Astrocyte (in vitro differentiated cells and primary cell): ENCODE results near the gene HSPA1B. TPM values are rescaled to one million over a fixed set of nuclear protein-coding genes. Genes with fewer than 3 reads are reported as not detected.

Experiments used
- DNase-seq: peaks from one replicate; pipeline ENCODE4 v3.0.0-alpha.2; 2010; ENCODE audit warnings: low read depth
- FAIRE-seq: peaks from 2 replicates; lab custom pipeline; 2011; peaks lifted over from hg19 to GRCh38; lab: Jason Lieb, UNC
- H2AFZ ChIP-seq: 2 replicates; pipeline ENCODE4 v1.6.0; 2012; ENCODE audit warnings: low read depth, low read length, inconsistent platforms
- H3K27ac ChIP-seq: 2 replicates; pipeline ENCODE4 v1.5.1; 2011; ENCODE audit warnings: low read depth, low read length, inconsistent platforms
- H3K27me3 ChIP-seq: 2 replicates; pipeline ENCODE4 v1.6.0; 2011; ENCODE audit warnings: low read length, inconsistent platforms; ENCODE audit not compliant: insufficient read depth
- H3K36me3 ChIP-seq: 2 replicates; pipeline ENCODE4 v1.5.1; 2011; ENCODE audit warnings: low read length, inconsistent platforms; ENCODE audit not compliant: insufficient read depth
- H3K4me1 ChIP-seq: 2 replicates; pipeline ENCODE4 v1.5.1; 2011; ENCODE audit warnings: low read length, inconsistent platforms; ENCODE audit not compliant: insufficient read depth
- H3K4me2 ChIP-seq: 2 replicates; pipeline ENCODE4 v1.6.0; 2012; ENCODE audit warnings: low read length, inconsistent platforms
- H3K4me3 ChIP-seq: 2 replicates; pipeline ENCODE4 v1.5.1; 2011; ENCODE audit warnings: low read depth, mild to moderate bottlenecking, low read length, inconsistent platforms; ENCODE audit not compliant: insufficient read depth
- H3K79me2 ChIP-seq: 2 replicates; pipeline ENCODE4 v1.6.0; 2012; ENCODE audit warnings: mild to moderate bottlenecking, low read length, inconsistent platforms; ENCODE audit not compliant: insufficient read depth
- H3K9ac ChIP-seq: 2 replicates; pipeline ENCODE4 v1.6.0; 2012; ENCODE audit warnings: mild to moderate bottlenecking, low read length, inconsistent platforms
- H3K9me3 ChIP-seq: 2 replicates; pipeline ENCODE4 v1.5.1; 2012; ENCODE audit warnings: low read depth, mild to moderate bottlenecking, low read length, inconsistent platforms; ENCODE audit not compliant: insufficient read depth
- H4K20me1 ChIP-seq: 2 replicates; pipeline ENCODE4 v1.6.0; 2012; ENCODE audit warnings: low read length, inconsistent platforms; ENCODE audit not compliant: insufficient read depth
- H3K27ac Mint-ChIP-seq: one replicate; pipeline ENCODE4 v1.8.0; 2021; ENCODE audit warnings: mild to moderate bottlenecking, mixed read lengths; ENCODE audit not compliant: unreplicated experiment
- H3K27me3 Mint-ChIP-seq: one replicate; pipeline ENCODE4 v1.8.0; 2021; ENCODE audit warnings: low read depth, mixed read lengths; ENCODE audit not compliant: unreplicated experiment
- H3K36me3 Mint-ChIP-seq: one replicate; pipeline ENCODE4 v1.8.0; 2021; ENCODE audit warnings: low read depth, mixed read lengths; ENCODE audit not compliant: unreplicated experiment
- H3K4me1 Mint-ChIP-seq: one replicate; pipeline ENCODE4 v1.8.0; 2021; ENCODE audit warnings: low read depth, mixed read lengths; ENCODE audit not compliant: unreplicated experiment
- H3K4me3 Mint-ChIP-seq: one replicate; pipeline ENCODE4 v1.8.0; 2021; ENCODE audit warnings: mild to moderate bottlenecking, moderate library complexity, mixed read lengths; ENCODE audit not compliant: unreplicated experiment
- H3K9me3 Mint-ChIP-seq: one replicate; pipeline ENCODE4 v1.8.0; 2021; ENCODE audit warnings: mild to moderate bottlenecking, mixed read lengths; ENCODE audit not compliant: unreplicated experiment
- EZH2 ChIP-seq: IDR thresholded peaks from 2 replicates; pipeline ENCODE4 v1.6.1; 2012; ENCODE audit warnings: mild to moderate bottlenecking, low read length, inconsistent platforms; ENCODE audit not compliant: insufficient read depth
- total RNA-seq: library from RNA; stranded (reverse); gene quantifications from 2 replicates; pipeline ENCODE4 v1.2.1, GENCODE V29; 2021
- TF ChIP-seq, protein P1 (sequence below): IDR thresholded peaks from 2 replicates; pipeline ENCODE4 v1.5.1; 2011; ENCODE audit warnings: low read depth, mild to moderate bottlenecking, inconsistent platforms, low read length, moderate library complexity; ENCODE audit not compliant: insufficient read depth

HSPA1B gene
- total RNA-seq, 1 donor from 2014 or later: 77.2 TPM

DNA sequence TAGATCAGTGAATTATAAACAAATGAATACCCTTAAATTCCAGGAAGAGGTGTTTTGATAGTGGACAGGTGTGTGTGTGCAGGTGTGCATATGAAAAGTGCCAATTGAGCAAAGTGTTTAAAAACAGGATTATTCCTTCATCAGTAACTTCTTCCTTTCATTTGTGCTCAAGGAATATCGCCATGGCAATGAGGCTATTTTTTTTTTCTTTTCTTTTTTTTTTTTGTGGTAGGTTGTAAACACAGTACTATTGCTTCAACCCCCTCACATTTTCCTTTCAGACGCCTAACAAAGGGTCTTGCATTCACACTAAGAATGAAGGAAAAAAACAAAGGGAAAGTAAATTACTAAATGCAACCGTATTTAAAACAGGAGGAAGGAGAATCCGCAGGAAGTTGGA, 2.0 kb upstream of the HSPA1B start:
- H3K4me3 ChIP-seq: no peak overlapping the region
- Mint-ChIP-seq H3K4me3 (peak overlapping the region; percentile 88), H3K4me1 (peaks cover 20% of the 10 kb centered on the region), H3K27ac (no peak overlapping the region), H3K27me3 (no peaks in the 10 kb centered on the region), H3K9me3 (no peaks in the 10 kb centered on the region), H3K36me3 (no peaks in the 10 kb centered on the region)
- H4K20me1 ChIP-seq: peaks cover 7% of the 10 kb centered on the region
- peaks cover 17% of the 10 kb centered on the region for H3K4me1 ChIP-seq
- DNase-seq: no peak
- H3K79me2 ChIP-seq: peaks cover 12% of the 10 kb centered on the region
- no peak for FAIRE-seq
- no peak overlapping the region for H3K27ac ChIP-seq
- H3K9me3 ChIP-seq: no peaks in the 10 kb centered on the region
- H2AFZ ChIP-seq: no peak overlapping the region
- TF ChIP-seq EZH2: no peak
- TF ChIP-seq, protein P1, sequence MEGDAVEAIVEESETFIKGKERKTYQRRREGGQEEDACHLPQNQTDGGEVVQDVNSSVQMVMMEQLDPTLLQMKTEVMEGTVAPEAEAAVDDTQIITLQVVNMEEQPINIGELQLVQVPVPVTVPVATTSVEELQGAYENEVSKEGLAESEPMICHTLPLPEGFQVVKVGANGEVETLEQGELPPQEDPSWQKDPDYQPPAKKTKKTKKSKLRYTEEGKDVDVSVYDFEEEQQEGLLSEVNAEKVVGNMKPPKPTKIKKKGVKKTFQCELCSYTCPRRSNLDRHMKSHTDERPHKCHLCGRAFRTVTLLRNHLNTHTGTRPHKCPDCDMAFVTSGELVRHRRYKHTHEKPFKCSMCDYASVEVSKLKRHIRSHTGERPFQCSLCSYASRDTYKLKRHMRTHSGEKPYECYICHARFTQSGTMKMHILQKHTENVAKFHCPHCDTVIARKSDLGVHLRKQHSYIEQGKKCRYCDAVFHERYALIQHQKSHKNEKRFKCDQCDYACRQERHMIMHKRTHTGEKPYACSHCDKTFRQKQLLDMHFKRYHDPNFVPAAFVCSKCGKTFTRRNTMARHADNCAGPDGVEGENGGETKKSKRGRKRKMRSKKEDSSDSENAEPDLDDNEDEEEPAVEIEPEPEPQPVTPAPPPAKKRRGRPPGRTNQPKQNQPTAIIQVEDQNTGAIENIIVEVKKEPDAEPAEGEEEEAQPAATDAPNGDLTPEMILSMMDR: no peak
- H3K9ac ChIP-seq: no peak overlapping the region
- H3K4me2 ChIP-seq: no peak overlapping the region
- no peaks in the 10 kb centered on the region for H3K27me3 ChIP-seq
- no peaks in the 10 kb centered on the region for H3K36me3 ChIP-seq

- peak overlapping the region; percentile 49 for H3K4me3 ChIP-seq
- H3K27me3 Mint-ChIP-seq: no peaks in the 10 kb centered on the region
- no peaks in the 10 kb centered on the region for H3K36me3 Mint-ChIP-seq
- H3K9ac ChIP-seq: peak overlapping the region; percentile 79
- peak; percentile 81 for DNase-seq
- peaks cover 20% of the 10 kb centered on the region for H3K4me1 Mint-ChIP-seq
- H4K20me1 ChIP-seq: peaks cover 7% of the 10 kb centered on the region
- no peaks in the 10 kb centered on the region for H3K36me3 ChIP-seq
- no peaks in the 10 kb centered on the region for H3K27me3 ChIP-seq
- H3K4me3 Mint-ChIP-seq: peak overlapping the region; percentile 88
- peaks cover 25% of the 10 kb centered on the region for H3K79me2 ChIP-seq
- H3K4me1 ChIP-seq: peaks cover 15% of the 10 kb centered on the region
- peak overlapping the region; percentile 80 for H2AFZ ChIP-seq
- H3K4me2 ChIP-seq: peak overlapping the region; percentile 86
- no peaks in the 10 kb centered on the region for H3K9me3 Mint-ChIP-seq
- TF ChIP-seq, protein P1: no peak
- no peak for TF ChIP-seq EZH2
- peak overlapping the region; percentile 77 for H3K27ac ChIP-seq
- H3K9me3 ChIP-seq: no peaks in the 10 kb centered on the region
- no peak for FAIRE-seq
- peak overlapping the region; percentile 91 for H3K27ac Mint-ChIP-seq
These were observed 699 bp upstream of the HSPA1B start for GRCh38 chr6:31826793-31827285.

GRCh38 chr6:31829633-31830283, 2.2 kb downstream of the HSPA1B start:
- H3K36me3 Mint-ChIP-seq: peaks cover 2% of the 10 kb centered on the region
- peak overlapping the region; percentile 31 for H3K27ac Mint-ChIP-seq
- FAIRE-seq: no peak
- Histone ChIP-seq H3K4me1 (peaks cover 13% of the 10 kb centered on the region), H3K9ac (peak overlapping the region; percentile 86), H3K4me3 (peak overlapping the region; percentile 73), H3K9me3 (no peaks in the 10 kb centered on the region), H3K79me2 (peaks cover 33% of the 10 kb centered on the region), H3K4me2 (peak overlapping the region; percentile 87), H4K20me1 (peaks cover 7% of the 10 kb centered on the region), H2AFZ (no peak overlapping the region), H3K27ac (no peak overlapping the region), H3K27me3 (no peaks in the 10 kb centered on the region), H3K36me3 (no peaks in the 10 kb centered on the region)
- H3K4me3 Mint-ChIP-seq: peak overlapping the region; percentile 96
- H3K9me3 Mint-ChIP-seq: no peaks in the 10 kb centered on the region
- no peaks in the 10 kb centered on the region for H3K27me3 Mint-ChIP-seq
- peaks cover 16% of the 10 kb centered on the region for H3K4me1 Mint-ChIP-seq
- TF ChIP-seq EZH2: no peak
- TF ChIP-seq, protein P1: peak; percentile 44
- no peak for DNase-seq
